ENCODE results near the gene ZMYND8.

ZMYND8 gene

DNA sequence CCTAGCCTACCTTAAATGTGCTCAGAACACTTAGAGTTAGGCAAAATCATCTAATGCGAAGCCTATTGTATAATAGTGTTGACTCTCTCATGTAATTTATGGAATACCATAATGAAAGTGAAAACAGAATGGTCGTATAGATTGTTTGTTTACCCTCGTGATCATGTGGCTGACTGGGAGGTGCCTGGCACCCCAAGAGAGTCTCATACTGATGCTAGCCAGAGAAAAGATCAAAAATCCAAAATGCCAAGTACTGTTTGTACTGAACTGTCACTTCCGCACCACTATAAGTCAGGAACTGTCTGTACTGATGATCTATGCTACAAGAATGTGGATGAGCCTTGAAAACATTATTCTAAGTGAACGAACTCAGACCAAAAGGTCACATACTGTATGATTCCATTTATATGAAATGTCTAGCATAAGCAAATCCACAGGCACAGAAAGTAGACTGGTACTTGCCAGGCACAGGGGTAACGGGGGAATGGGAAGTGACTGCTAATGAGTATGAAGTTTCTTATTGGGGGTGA, 22.4 kb downstream of the ZMYND8 start:
- TF ChIP-seq GATA2 (IDR thresholded peaks at IDR 0.05; ENCODE audit: low read depth, low read length) (no peak), GATA3 (IDR thresholded peaks at IDR 0.05; ENCODE audit: low read depth, low read length) (no peak)

DNA sequence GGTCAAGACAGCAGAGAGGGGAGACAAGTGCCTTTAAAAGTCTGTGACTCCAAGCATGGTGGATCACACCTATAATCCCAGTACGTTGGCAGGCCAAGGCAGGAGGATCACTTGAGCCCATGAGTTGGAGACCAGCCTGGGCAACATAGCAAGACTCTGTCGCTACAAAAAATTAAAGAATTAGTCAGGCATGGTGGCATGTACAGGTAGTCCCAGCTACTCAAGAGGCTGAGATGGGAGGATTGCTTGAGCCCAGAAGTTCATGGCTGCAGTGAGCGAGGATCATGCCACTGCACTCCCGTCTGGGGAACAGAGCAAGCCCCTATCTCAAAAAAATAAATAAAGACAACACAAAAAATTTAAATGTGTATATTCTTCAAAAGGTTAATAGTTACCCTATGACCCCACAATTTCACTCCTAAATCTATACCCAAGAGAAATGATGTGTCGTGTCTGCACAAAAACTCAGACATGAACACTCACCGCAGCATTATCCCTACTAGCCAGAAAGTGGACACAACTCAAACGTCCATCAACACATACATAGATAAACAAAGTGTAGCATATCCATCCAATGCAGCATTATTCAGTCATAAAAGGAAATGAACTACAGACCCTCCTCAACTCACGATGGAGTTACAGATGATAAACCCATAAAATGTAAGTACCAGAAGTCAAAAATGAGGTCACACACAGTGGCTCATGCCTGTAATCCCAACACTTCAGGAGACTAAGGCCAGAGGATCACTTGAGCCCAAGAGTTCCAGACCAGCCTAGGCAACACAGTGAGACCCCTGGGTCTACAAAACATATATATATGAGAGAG, 23.9 kb downstream of the ZMYND8 start:
- TF ChIP-seq GATA2 (IDR thresholded peaks at IDR 0.05; ENCODE audit: low read depth, low read length), result no peak
- TF ChIP-seq GATA3 (IDR thresholded peaks at IDR 0.05; ENCODE audit: low read depth, low read length), result no peak

DNA sequence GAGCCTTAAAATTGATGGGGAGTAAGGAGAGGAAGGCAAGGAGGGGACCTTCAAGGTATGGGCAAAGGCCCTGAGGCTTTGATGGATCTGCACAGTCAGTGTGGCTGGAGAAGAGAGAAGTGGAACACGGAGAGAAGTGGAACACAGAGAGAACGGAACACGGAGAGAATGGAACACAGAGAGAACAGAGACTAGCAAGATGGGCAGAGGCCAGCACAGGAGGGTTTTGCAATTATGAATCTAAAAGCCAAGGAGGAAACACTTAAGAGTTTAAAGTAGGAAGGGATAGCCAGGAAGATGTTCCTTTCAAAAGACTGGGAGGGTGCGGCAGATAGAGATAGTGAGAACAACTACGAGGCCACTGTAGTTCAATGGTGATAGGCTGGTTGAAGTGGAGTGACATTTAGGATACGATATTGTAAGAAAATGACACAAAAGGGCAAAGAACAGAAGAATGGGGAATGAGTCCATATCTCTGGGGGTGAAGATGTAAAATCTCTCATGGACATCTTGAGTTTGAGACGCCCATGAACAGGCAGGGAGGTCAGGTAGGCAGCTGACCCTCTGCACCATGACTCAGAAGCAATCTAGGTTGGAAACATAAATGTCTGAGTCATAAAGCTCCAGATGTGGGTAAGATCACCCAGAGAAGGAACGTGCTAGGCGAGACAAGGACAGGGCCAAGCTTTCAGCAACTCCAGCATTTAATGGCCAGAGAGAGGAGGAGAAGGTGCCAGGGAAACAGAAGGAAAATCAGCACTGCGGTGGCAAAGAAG, 25.4 kb downstream of the ZMYND8 start:
- TF ChIP-seq GATA2 (IDR thresholded peaks at IDR 0.05; ENCODE audit: low read depth, low read length), result no peak
- no peak for TF ChIP-seq GATA3 (IDR thresholded peaks at IDR 0.05; ENCODE audit: low read depth, low read length)

DNA sequence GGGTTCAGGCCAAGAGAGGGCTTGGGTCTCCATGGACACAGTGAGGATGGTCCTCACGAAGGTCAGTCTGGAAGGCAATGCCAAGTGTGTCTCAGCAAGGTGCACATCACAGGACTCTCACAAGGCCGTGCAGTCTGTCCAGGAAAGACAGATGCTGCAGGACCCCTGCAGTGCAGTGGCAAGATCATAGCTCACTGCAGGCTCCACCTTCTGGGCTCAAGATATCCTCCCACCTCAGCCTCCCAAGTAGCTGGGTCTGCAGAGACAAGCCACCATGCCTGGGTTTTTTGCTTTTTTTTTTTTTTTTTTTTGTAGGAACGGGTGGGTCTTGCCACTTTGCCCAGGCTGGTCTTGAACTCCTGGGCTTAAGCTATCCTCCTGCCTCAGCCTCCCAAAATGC, 26.4 kb downstream of the ZMYND8 start:
- TF ChIP-seq GATA2 (IDR thresholded peaks at IDR 0.05; ENCODE audit: low read depth, low read length) (no peak), GATA3 (IDR thresholded peaks at IDR 0.05; ENCODE audit: low read depth, low read length) (no peak)

DNA sequence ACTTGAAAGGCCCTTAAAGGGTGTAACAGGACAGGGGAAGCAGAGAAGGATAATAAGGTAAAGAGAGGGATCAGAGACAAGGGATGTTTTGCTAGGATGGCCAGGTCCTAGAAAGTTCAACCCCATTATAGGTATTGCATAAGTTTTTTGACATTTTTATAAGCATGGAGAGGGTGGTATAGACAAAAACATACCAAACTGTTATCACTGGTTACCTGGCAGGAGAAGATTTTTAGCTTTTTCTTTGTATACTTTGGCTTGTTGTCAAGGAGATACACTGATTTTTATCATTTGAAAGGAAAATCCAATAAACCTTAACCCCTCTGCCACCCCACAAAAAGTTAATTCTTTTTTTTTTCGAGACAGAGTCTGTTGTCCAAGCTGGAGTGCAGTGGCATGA, 28.4 kb downstream of the ZMYND8 start:
- TF ChIP-seq GATA2 (IDR thresholded peaks at IDR 0.05; ENCODE audit: low read depth, low read length) (no peak), GATA3 (IDR thresholded peaks at IDR 0.05; ENCODE audit: low read depth, low read length) (no peak)

DNA sequence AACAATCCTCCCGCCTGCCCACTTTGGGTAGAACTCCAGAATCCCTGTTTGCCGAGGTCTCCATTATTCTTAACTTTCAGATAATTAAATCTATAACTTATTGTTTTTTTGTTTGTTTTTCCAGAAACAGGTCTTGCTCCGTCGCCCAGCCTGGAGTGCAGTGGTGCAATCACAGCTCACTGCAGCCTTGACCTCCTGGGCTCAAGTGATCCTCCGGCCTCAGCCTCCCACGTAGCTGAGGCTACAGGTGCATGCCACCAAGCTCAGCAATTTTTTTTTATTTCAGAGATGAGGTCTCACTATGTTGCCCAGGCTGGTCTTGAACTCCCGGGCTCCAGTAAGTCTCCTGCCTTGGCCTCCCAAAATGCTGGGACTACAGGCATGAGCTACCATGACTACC, 28.8 kb downstream of the ZMYND8 start:
- TF ChIP-seq GATA3 (IDR thresholded peaks at IDR 0.05; ENCODE audit: low read depth, low read length), result no peak
- TF ChIP-seq GATA2 (IDR thresholded peaks at IDR 0.05; ENCODE audit: low read depth, low read length), result no peak

DNA sequence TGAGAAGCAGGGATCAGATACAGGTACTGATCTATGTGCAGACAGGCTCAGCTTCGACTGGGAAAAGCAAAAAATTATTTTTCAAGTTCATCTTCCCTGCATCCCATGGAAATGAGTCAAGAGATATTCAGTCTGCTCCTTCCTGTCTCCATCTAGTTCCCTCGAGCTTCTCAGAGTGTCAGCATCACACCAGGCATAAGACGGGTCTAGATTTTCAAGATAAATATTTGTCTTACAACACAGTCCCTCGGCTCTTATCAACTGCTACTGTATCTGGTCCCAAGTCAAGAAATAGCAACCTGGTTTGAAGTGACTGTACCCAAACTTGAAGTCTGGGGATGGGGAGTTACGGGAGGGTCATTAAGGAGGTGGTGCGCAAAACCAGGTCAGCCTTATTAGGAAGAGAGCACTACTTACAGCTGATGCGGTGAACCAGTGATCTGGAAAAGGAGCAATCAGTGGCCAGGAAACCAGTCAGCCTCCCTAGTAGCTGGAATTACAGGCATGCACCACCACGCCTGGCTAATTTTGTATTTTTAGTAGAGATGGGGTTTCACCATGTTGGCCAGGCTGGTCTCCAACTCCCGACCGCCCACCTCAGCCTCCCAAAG, 29.7 kb downstream of the ZMYND8 start:
- TF ChIP-seq GATA3 (IDR thresholded peaks at IDR 0.05; ENCODE audit: low read depth, low read length) (no peak), GATA2 (IDR thresholded peaks at IDR 0.05; ENCODE audit: low read depth, low read length) (no peak)

DNA sequence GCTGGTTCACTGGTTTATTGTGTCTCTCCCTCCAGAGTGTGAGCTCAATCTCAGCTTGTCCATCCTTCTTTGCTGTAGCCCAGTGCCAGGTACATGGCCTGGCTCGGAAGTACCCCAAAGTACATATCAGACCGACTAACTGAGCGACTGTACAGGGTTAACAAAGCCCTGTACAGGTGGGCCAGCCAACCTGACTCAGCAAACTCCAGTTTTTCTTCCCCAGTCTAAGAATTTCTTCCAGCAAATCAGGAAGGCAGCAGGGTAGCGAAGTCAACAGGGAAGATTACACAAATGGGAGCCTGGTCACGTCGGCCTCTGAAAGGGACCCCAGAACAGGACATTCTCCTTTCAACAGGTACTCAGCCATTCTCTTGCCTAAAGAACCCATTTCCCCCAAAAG, 31.3 kb downstream of the ZMYND8 start:
- no peak for TF ChIP-seq GATA2 (IDR thresholded peaks at IDR 0.05; ENCODE audit: low read depth, low read length)
- no peak for TF ChIP-seq GATA3 (IDR thresholded peaks at IDR 0.05; ENCODE audit: low read depth, low read length)

DNA sequence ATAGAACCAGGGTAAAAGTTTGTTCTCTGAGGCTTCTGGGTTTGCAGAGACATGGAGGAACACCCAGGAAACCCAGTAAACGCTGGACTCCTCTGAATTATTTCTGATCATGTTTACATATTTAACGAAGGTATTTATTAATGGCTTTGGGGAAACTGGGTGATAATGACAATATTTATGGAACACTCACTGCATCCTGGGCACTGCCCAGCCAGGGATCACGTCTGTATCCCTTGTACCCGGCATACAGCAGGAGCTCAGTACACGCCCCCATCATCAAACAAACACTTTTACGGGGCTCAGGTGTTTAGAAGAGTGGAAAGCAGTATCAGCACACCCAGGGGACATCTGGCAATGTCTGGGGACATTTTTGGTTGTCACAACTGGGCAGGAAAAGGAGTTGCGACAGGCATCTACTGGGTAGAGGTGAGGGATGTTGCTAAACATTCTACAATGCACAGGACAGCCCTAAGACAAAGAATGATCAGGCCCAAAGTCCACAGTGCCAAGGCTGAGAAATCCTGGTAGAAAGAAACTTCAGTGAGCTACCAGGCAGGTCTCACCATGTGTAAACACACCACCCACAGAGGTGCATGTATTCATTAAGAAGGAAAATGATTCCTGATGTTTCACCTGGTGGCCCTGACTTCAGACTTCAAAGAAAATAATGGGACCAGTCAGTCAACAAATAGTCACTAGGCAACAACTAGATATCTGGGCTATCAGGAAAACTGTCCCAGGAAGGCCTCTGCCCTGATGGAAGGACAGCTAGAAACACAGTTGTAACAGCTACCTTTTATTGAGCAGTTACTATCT, 35.3 kb downstream of the ZMYND8 start:
- TF ChIP-seq GATA3 (IDR thresholded peaks at IDR 0.05; ENCODE audit: low read depth, low read length) (no peak), GATA2 (IDR thresholded peaks at IDR 0.05; ENCODE audit: low read depth, low read length) (no peak)

DNA sequence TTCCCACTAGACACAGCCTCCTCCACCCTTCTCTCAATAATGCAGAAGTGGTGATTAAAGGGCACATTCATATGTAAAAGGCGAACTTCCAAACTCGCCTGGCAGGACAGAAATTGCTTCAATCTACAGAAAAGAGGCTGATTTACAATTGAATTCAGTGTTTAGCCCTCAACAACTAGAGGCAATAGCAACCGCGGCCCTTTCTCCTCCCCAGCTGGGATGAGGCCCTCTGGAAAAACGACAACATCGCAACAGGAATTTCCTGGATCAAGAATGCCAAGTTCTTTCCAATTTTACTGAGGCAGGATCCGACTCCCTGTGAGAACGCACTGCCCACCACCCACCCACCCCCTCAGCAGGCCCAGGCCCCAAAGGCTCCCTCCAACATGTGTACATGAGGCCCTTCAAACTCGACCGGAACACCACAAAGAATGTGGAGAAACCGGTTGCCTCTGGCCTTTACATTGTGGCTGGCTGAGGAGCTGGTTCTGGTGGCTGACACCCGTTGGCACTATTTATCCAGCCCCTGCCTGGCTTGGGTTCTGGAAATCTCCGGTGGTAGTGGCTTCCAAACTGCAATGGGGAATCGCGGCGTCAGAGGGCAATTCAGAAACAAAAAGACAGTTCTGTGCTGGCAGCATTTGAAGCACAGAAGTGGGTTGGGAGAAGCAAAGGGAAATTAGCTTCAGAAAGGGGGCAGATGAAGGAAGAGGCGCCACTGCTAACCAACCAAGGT, 36.8 kb downstream of the ZMYND8 start:
- TF ChIP-seq GATA2 (IDR thresholded peaks at IDR 0.05; ENCODE audit: low read depth, low read length) (no peak), GATA3 (IDR thresholded peaks at IDR 0.05; ENCODE audit: low read depth, low read length) (no peak)

DNA sequence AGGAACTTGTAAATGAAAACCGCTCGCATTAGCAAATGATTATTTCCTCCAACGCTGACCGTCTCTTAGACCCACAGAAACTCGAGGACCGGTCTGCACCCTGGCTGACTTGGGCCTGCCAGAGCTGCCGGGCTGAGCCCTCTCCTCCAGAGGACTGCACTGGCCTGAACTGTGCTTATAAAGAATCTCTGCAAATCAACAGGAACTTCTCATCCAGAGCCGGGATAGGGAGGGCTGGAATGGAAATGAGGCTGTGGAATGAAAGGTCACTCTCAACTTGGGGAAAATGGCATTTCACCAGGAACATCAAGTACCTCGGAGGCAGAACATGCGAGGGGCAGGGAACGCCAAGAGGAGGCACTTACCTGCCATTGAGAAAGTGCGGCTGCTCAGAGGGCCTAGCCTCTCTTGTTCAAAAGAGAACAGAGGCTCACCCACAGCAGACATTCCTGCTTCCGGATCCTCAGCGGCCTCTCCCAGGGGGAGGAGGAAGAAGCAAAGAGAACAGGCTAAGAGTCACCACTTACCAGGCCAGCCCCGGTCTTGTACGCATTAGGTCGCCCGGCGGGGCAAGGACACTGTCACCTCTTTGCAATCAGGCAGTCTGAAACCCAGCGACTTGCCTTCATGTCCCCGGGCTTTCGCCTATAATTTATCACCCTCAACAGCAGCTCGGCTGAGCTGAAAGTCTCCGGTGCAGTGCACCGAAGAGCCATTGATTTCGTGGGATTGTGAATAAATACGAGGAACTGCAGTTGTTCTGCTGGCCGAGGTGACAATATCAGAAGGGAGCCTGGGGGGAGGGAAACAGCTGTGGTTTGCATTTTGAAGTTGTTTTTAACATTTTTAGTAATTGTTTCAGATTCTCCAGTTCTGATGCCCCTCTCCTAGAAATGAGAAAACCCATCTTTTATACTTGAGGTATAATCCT, 37.6 kb downstream of the ZMYND8 start:
- no peak for TF ChIP-seq GATA3 (IDR thresholded peaks at IDR 0.05; ENCODE audit: low read depth, low read length)
- TF ChIP-seq GATA2 (IDR thresholded peaks at IDR 0.05; ENCODE audit: low read depth, low read length), result no peak

DNA sequence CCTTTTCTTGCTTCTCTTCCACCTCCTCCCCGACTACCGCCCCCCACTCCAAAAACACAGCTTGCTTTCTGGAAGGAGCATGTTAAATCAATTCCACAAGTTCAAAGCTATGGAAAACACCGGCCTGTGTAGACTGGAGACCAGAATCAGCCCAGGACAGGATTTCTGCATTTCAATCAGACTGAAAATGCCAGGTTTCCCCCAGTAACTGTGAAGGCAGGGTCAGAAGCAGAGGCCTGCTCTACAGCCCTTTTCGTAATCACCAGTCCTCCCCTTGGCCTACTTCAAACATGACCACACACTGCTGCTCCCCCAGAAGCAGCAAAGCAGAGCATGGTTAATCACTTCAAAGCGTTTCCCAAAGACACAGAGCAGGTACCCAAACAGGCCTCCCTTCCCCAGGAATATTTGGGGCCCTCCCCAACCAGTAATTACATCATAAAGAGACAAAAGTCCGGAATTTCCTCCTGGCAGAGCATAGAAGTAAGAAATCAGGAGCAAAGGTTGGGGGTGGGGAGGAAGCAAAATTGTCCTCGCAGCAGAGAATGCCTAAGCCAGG, 38.4 kb downstream of the ZMYND8 start:
- no peak for TF ChIP-seq GATA3 (IDR thresholded peaks at IDR 0.05; ENCODE audit: low read depth, low read length)
- no peak for TF ChIP-seq GATA2 (IDR thresholded peaks at IDR 0.05; ENCODE audit: low read depth, low read length)

All from SH-SY5Y (cell line).